Activated naive CD8-positive, alpha-beta T cell treated with anti-CD3 and anti-CD28 coated beads, Interleukin-2, amount 50 U/mL, for 16 hours (primary cell): Measurements from ENCODE around the gene ZNF25.
"Not testable (repeated sequence)": the region's sequence is repeated elsewhere in the genome, so short reads cannot be mapped to it uniquely, and the experiment has no call there.

Experiments used
- DNase-seq: peaks from one replicate; pipeline ENCODE4 v3.0.0-alpha.2; 2020; ENCODE audit warnings: low read depth, low spot score

ZNF25 gene

GRCh38 chr10:37947526-37947925 is 28.9 kb downstream of the ZNF25 start:
- DNase-seq: no peak

DNA sequence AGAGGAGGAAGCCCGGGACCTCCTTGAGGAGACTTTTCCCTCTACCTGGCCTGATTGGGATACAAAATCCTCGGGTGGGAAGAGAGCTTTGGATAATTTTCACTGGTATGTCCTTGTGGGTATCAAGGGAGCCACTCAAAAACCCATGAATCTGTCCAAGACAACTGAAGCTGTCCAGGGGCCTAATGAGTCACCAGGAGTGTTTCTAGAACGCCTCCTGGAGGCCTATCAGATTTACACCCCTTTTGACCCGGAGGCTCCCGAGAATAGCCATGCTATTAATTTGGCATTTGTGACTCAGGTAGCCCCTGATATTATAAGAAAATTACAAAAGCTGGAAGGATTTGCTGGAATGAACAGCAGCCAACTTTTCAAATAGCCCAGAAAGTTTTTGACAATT is 38.6 kb downstream of the ZNF25 start:
- no peak for DNase-seq

DNA sequence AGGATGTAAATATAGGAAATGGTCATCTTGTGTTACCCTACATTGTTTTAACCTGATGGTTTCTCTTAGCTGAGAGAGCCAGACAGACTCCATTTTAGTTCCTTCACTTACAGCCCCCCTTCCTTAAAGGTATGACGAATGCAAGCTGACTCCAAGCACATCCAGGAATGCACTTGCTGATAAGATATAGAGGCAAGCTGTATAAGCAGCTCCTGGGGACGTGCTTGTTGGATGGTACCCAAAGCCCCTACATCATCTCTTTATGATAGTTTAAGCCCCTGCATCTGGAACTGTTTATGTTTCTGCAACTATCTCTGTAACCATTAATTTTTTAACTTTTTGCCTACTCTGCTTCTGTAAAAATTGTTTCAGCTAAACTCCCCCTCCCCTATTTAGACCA is 41.7 kb downstream of the ZNF25 start:
- DNase-seq: no peak

GRCh38 chr10:37930423-37930822 is 46.0 kb downstream of the ZNF25 start:
- DNase-seq: no peak

DNA sequence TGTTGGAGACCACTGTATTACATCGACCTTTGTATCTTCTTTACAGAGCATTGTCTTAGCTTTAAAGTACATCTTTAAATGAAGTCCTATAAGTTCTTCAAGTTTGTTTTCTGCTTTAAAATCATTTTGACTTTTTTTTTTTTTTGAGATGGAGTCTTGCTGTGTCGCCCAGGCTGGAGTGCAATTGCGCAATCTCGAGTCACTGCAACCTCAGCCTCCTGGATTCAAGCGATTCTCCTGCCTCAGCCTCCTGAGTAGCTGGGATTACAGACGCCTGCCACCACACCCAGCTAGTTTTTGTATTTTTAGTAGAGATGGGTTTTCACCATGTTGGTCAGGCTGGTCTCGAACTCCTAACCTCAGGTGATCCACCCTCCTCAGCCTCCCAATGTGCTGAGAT is 68.3 kb downstream of the ZNF25 start:
- not testable (repeated sequence) for DNase-seq

- no peak for DNase-seq
Observed at GRCh38 chr10:37906382-37906781, 70.1 kb downstream of the ZNF25 start.
